A549 treated with AZD9567 at 1 μM for 4 hours (cell line): ENCODE results near the gene SMIM29. TPM values are rescaled to one million over a fixed set of nuclear protein-coding genes. Genes with fewer than 3 reads are reported as not detected.

Experiments
- total RNA-seq: library from RNA; stranded (reverse); fragments of 200-300 nt; extraction: Qiagen RNA extraction; gene quantifications from 5 replicates; pipeline ENCODE4 v1.2.3, GENCODE V29; 2022; ENCODE audit not compliant: insufficient read depth

Gene SMIM29
- total RNA-seq: 16.2 to 27.3 TPM (median 25.0 TPM) in 5 replicates

GRCh38 chr6:34248727-34249468 is at the start of gene SMIM29:
SMIM29 (minus strand) TSS chr6:34249006; CDS start chr6:34247791, 1,215 bp downstream.

GRCh38 chr6:34236443-34237315 is 12.1 kb downstream of the SMIM29 start, which contains the start of gene HMGA1:
HMGA1 (plus strand) TSS chr6:34236873; CDS start chr6:34240781, 3,908 bp downstream.

Other genes with a start within 250 kb of the SMIM29 start
- gene GRM4, start 102.9 kb downstream of the SMIM29 start, total RNA-seq: 0.08 to 0.15 TPM (median 0.12 TPM) in 4 of 5 replicates, not detected in the other
- 458 to 622 TPM (median 513 TPM) in 5 replicates for gene HMGA1, start 12.1 kb downstream of the SMIM29 start, total RNA-seq
- 5.1 to 8.1 TPM (median 5.3 TPM) in 5 replicates for gene NUDT3, start 143.7 kb upstream of the SMIM29 start, total RNA-seq
- gene RPS10, start 177.1 kb upstream of the SMIM29 start, total RNA-seq: 1,366 to 2,167 TPM (median 2,087 TPM) in 5 replicates
- 0.03 to 0.09 TPM (median 0.05 TPM) in 4 of 5 replicates, not detected in the other for gene PACSIN1, start 217.1 kb upstream of the SMIM29 start, total RNA-seq